Kidney (tissue), 14 donors: ENCODE data around the gene PCNT. TPM values are rescaled to one million over a fixed set of nuclear protein-coding genes. Genes with fewer than 3 reads are reported as not detected.
A peak's percentile ranks its signal among the peaks of the same experiment; 100 is the strongest.

ENCODE experiments used
- DNase-seq, 5 donors: peaks; one replicate each; pipeline ENCODE4 v3.0.0-alpha.2; 2013 to 2020
- FAIRE-seq: peaks from 2 replicates; lab custom pipeline; 2012; peaks lifted over from hg19 to GRCh38; lab: Jason Lieb, UNC
- H3K27ac ChIP-seq, 2 donors: one replicate each; pipeline ENCODE4 v1.7.0; 2013; ENCODE audit warnings: low read depth in 2 of 2, low read length in 2 of 2, inconsistent platforms in 1 of 2
- H3K27me3 ChIP-seq: one replicate; pipeline ENCODE4 v1.7.1; 2013; ENCODE audit warnings: low read length, inconsistent platforms; ENCODE audit not compliant: control insufficient read depth, insufficient read depth
- H3K36me3 ChIP-seq, 3 donors: one replicate each; pipeline versions ENCODE4 v1.7.0 to v1.7.1; 2013; ENCODE audit warnings: low read length in 3 of 3, control low read depth in 1 of 3, inconsistent platforms in 1 of 3; ENCODE audit not compliant: insufficient read depth in 3 of 3, control insufficient read depth in 2 of 3
- H3K4me1 ChIP-seq, 3 donors: one replicate each; pipeline versions ENCODE4 v1.7.0 to v1.7.1; 2013; ENCODE audit warnings: low read length in 3 of 3, inconsistent platforms in 1 of 3, low read depth in 1 of 3; ENCODE audit not compliant: control insufficient read depth in 2 of 3, insufficient read depth in 2 of 3
- H3K4me3 ChIP-seq, 3 donors: one replicate each; pipeline versions ENCODE4 v1.7.0 to v1.8.1; 2013; ENCODE audit warnings: low read length in 3 of 3, control low read depth in 1 of 3, inconsistent platforms in 1 of 3
- H3K9ac ChIP-seq, 3 donors: one replicate each; pipeline versions ENCODE4 v1.7.0 to v1.7.1; 2013; ENCODE audit warnings: low read length in 3 of 3, control low read depth in 1 of 3, inconsistent platforms in 1 of 3
- H3K9me3 ChIP-seq, 3 donors: one replicate each; pipeline versions ENCODE4 v1.7.0 to v1.7.1; 2013; ENCODE audit warnings: low read length in 3 of 3, control low read depth in 1 of 3, inconsistent platforms in 1 of 3; ENCODE audit not compliant: control insufficient read depth in 2 of 3, insufficient read depth in 1 of 3
- intact Hi-C: fragments of 100-400 bp; cut with DNase I; formaldehyde crosslinking; loops from one replicate; pipeline ENCODE4 v1.11.1; 2022
- polyA plus RNA-seq: library from polyadenylated mRNA; stranded (reverse); fragments of 350-450 nt; fragmentation: Illumina TruSeq; extraction: RNeasy Lipid Tissue Mini Kit (QIAGEN cat#74804); gene quantifications from one replicate; pipeline ENCODE4 v1.2.3, GENCODE V29; 2014; ENCODE audit warnings: low read depth, low replicate concordance; ENCODE audit not compliant: insufficient read depth
- total RNA-seq: library from RNA; stranded (reverse); fragmentation: NEBNext Ultra II Directional; extraction: Animal tissue kit (Norgen Biotek cat#: 25700); gene quantifications from one replicate; pipeline ENCODE4 v1.2.1, GENCODE V29; 2021
- TF ChIP-seq, protein P1 (sequence below): IDR thresholded peaks from 3 replicates; pipeline ENCODE4 v1.5.1; 2012; ENCODE audit warnings: mild to moderate bottlenecking, moderate library complexity, borderline replicate concordance; ENCODE audit not compliant: insufficient read depth; ENCODE audit errors: extremely low read depth
- donor health status: control.
- donor health status: control.
- donor health status: control.
- donor health status: control.
- donor health status: control.
- donor health status: DM: yes; HTN: yes; CAD: no.
- donor health status: Normal renal cell carcinoma (clear cell type).

PCNT gene
- total and polyA plus RNA-seq, 2 donors from 2014 or later, result 4.2 to 26.1 TPM

DNA sequence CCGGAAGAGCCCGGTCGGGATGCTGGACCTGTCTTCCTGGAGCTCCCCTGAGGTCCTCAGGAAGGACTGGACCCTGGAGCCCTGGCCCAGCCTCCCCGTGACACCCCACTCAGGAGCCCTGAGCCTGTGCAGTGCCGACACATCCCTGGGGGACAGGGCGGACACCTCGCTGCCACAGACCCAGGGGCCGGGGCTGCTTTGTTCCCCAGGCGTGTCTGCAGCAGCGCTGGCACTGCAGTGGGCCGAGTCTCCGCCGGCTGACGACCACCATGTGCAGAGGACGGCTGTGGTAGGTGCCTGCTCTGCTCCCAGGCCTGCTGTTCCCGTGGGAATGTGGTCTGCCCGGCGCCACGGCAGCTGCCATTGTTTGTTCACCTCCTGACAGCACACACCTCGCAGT, 92.6 kb downstream of the PCNT start:
- DNase-seq (peak in 1 of 5 donors; percentile 58), FAIRE-seq (no peak)
- H3K27me3 ChIP-seq, result no peaks in the 10 kb centered on the region
- intact Hi-C loops, result no loop called here
- no peak overlapping the region for H3K9ac ChIP-seq
- TF ChIP-seq, protein P1, sequence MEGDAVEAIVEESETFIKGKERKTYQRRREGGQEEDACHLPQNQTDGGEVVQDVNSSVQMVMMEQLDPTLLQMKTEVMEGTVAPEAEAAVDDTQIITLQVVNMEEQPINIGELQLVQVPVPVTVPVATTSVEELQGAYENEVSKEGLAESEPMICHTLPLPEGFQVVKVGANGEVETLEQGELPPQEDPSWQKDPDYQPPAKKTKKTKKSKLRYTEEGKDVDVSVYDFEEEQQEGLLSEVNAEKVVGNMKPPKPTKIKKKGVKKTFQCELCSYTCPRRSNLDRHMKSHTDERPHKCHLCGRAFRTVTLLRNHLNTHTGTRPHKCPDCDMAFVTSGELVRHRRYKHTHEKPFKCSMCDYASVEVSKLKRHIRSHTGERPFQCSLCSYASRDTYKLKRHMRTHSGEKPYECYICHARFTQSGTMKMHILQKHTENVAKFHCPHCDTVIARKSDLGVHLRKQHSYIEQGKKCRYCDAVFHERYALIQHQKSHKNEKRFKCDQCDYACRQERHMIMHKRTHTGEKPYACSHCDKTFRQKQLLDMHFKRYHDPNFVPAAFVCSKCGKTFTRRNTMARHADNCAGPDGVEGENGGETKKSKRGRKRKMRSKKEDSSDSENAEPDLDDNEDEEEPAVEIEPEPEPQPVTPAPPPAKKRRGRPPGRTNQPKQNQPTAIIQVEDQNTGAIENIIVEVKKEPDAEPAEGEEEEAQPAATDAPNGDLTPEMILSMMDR, result no peak
- no peaks in the 10 kb centered on the region for H3K9me3 ChIP-seq
- H3K36me3 ChIP-seq, result peaks cover 0 to 17% (median 5%) of the 10 kb centered on the region in 3 donors
- H3K4me1 ChIP-seq, result no peaks in the 10 kb centered on the region
- H3K27ac ChIP-seq, result no peak overlapping the region
- H3K4me3 ChIP-seq, result no peak overlapping the region

DNA sequence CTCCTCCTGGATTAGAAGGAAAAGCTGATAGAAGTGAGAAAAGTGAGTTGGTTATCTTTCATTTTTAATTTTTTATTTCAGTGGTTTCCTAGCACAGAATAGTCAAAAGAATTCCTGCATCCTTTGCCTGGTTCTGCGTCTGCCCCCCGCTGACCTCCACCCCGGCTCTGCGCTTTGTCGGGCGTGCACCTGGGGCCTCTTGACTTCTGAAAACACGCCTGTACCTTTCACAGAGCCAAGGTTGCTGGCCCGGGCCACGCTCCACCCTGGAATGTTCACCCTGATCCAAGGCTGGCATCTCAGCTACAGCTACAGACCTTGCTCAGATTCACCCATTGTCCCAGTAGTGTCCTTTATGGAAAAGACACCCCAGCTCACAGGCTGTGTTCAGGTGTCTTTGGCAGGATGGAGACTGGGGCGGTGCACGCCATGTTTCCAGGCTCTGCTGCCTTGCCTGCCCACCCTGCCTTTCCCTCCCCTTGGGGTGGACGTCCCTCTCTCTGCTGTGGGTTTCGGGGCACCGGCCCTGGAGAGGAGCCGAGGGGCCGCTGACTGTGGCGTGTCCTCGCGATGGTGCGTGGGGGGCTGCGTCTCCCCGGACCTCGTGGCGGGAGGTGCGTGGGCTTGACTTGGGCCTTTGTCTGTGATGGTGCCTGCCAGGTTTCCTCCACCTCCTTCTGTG, 94.5 kb downstream of the PCNT start:
- Histone ChIP-seq H3K27ac (no peak overlapping the region), H3K27me3 (no peaks in the 10 kb centered on the region), H3K9ac (no peak overlapping the region), H3K36me3 (peaks cover 0 to 14% (median 8%) of the 10 kb centered on the region in 3 donors), H3K9me3 (no peaks in the 10 kb centered on the region), H3K4me3 (no peak overlapping the region), H3K4me1 (no peaks in the 10 kb centered on the region)
- TF ChIP-seq, protein P1, result no peak
- intact Hi-C loops, result no loop called here
- FAIRE-seq (no peak), DNase-seq (peak in 1 of 5 donors; percentile 68)

DNA sequence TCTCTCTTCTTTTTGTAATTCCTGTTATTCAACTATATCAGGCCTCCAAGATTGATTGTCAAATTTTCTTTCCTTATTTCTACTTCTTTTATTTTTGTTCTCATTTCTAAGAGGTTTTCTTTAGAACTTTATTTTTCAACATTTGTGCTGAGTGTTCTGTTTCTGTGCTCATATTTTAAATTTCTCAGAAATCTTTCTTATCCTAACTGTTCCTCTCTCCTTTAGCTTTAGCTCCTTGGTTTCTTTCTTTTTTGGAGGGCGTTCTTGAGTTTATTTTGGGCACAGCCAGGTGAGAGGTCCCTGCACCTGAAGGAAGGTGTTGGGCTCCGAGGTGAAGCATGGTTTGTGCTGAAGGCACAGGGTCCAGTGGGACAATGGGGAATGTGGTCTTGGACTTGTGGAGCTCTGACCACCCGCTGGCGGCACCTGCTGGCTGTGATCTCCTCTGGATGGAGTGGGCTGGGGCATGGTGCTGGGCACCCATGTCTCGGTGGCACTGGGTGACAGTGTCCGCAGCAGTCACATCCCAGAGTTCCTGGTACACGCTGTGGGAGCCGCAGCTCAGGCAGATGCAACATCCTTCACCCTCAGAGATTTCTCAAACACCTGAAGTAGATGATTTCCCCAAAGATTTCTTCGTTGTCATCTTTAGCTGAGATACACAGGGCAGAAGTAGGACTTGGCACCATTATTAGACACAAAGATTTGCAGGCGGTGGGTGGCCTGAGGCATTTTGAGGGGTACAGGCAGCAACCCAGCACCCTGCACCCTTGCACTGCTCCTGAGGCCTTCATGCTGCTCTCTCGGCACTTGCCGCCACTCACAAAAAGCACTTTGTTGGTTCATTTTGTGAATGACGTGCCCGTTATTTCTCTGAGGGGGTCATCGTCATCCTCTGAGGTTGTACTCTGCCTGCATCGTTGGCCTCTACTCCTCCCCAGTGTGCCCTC, 96.6 kb downstream of the PCNT start:
- TF ChIP-seq, protein P1, result no peak
- H3K9ac ChIP-seq, result no peak overlapping the region
- intact Hi-C loops, result no loop called here
- DNase-seq (peak in 1 of 5 donors; percentile 32), FAIRE-seq (no peak)
- no peaks in the 10 kb centered on the region for H3K9me3 ChIP-seq
- no peak overlapping the region for H3K4me3 ChIP-seq
- no peak overlapping the region for H3K27ac ChIP-seq
- no peaks in the 10 kb centered on the region for H3K27me3 ChIP-seq
- no peaks in the 10 kb centered on the region for H3K4me1 ChIP-seq
- peaks cover 0 to 14% (median 8%) of the 10 kb centered on the region in 3 donors for H3K36me3 ChIP-seq
